AG09309 (cell line): ENCODE data around the gene POU2F1.

ENCODE experiments used
- DNase-seq: peaks from one replicate; pipeline ENCODE4 v3.0.0-alpha.2; 2010; ENCODE audit warnings: low read depth
- H3K4me3 ChIP-seq: 2 replicates; pipeline ENCODE4 v1.5.1; 2011; ENCODE audit warnings: mild to moderate bottlenecking, low read depth, low read length, moderate library complexity; ENCODE audit not compliant: control insufficient read depth
- CTCF ChIP-seq: IDR thresholded peaks from 2 replicates; pipeline ENCODE4 v1.5.1; 2011; ENCODE audit warnings: mild to moderate bottlenecking, low read depth, low read length, inconsistent platforms; ENCODE audit not compliant: insufficient read depth, control insufficient read depth; ENCODE audit errors: missing control alignments

The POU2F1 gene

GRCh38 chr1:167450843-167451242 is 230.2 kb downstream of the POU2F1 start:
- no peak for TF ChIP-seq CTCF
- DNase-seq: no peak
- no peak overlapping the region for H3K4me3 ChIP-seq

- DNase-seq: no peak
- H3K4me3 ChIP-seq: no peak overlapping the region
- TF ChIP-seq CTCF: no peak
Measured at GRCh38 chr1:167452483-167452882, 231.8 kb downstream of the POU2F1 start.

- TF ChIP-seq CTCF: no peak
- DNase-seq: no peak
- H3K4me3 ChIP-seq: no peak overlapping the region
Measured at GRCh38 chr1:167453123-167453522, 232.4 kb downstream of the POU2F1 start.

- no peak for DNase-seq
- peak overlapping the region; percentile 77 for H3K4me3 ChIP-seq
- TF ChIP-seq CTCF: no peak
Measured at GRCh38 chr1:167454304-167454893, 233.7 kb downstream of the POU2F1 start.

GRCh38 chr1:167454894-167455785 is 234.5 kb downstream of the POU2F1 start:
- H3K4me3 ChIP-seq: peak overlapping the region; percentile 77
- no peak for TF ChIP-seq CTCF
- no peak for DNase-seq

- peak overlapping the region; percentile 77 for H3K4me3 ChIP-seq
- no peak for TF ChIP-seq CTCF
- no peak for DNase-seq
Measured at GRCh38 chr1:167455786-167456446, 235.2 kb downstream of the POU2F1 start.
